ENCODE measurements around the gene PLXNA4. TPM values are rescaled to one million over a fixed set of nuclear protein-coding genes. Genes with fewer than 3 reads are reported as not detected.

The PLXNA4 gene
- total and polyA plus RNA-seq, 9 of the 15 experiments (the other 6 are each of a cell fraction or from before 2014, with no cell fraction given): under 0.01 to 0.09 TPM; not detected in 7

DNA sequence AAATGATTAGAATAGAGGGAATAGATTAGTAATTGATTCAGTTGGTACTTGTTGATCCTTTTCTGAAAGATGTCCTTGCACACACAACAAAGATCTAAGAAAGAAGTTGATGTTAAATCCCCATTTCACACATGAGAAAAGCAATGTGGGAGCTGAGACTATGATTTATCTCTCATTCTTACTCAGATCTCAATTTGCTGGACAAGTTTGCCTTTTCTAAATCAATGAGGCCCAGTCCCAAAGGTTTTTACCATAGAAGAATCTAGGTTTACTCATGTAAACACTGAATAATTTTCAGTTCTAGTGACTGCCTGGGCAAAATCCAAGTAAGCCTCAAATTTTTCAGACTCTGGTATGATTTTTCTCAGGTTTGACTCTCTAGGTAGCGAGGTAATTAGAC is 25.5 kb upstream of the PLXNA4 start (continued):
- TF ChIP-seq, protein P1, sequence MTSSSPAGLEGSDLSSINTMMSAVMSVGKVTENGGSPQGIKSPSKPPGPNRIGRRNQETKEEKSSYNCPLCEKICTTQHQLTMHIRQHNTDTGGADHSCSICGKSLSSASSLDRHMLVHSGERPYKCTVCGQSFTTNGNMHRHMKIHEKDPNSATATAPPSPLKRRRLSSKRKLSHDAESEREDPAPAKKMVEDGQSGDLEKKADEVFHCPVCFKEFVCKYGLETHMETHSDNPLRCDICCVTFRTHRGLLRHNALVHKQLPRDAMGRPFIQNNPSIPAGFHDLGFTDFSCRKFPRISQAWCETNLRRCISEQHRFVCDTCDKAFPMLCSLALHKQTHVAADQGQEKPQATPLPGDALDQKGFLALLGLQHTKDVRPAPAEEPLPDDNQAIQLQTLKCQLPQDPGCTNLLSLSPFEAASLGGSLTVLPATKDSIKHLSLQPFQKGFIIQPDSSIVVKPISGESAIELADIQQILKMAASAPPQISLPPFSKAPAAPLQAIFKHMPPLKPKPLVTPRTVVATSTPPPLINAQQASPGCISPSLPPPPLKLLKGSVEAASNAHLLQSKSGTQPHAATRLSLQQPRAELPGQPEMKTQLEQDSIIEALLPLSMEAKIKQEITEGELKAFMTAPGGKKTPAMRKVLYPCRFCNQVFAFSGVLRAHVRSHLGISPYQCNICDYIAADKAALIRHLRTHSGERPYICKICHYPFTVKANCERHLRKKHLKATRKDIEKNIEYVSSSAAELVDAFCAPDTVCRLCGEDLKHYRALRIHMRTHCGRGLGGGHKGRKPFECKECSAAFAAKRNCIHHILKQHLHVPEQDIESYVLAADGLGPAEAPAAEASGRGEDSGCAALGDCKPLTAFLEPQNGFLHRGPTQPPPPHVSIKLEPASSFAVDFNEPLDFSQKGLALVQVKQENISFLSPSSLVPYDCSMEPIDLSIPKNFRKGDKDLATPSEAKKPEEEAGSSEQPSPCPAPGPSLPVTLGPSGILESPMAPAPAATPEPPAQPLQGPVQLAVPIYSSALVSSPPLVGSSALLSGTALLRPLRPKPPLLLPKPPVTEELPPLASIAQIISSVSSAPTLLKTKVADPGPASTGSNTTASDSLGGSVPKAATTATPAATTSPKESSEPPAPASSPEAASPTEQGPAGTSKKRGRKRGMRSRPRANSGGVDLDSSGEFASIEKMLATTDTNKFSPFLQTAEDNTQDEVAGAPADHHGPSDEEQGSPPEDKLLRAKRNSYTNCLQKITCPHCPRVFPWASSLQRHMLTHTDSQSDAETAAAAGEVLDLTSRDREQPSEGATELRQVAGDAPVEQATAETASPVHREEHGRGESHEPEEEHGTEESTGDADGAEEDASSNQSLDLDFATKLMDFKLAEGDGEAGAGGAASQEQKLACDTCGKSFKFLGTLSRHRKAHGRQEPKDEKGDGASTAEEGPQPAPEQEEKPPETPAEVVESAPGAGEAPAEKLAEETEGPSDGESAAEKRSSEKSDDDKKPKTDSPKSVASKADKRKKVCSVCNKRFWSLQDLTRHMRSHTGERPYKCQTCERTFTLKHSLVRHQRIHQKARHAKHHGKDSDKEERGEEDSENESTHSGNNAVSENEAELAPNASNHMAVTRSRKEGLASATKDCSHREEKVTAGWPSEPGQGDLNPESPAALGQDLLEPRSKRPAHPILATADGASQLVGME (CRISPR knock-in tag; IDR thresholded peaks at IDR 0.05): no peak

DNA sequence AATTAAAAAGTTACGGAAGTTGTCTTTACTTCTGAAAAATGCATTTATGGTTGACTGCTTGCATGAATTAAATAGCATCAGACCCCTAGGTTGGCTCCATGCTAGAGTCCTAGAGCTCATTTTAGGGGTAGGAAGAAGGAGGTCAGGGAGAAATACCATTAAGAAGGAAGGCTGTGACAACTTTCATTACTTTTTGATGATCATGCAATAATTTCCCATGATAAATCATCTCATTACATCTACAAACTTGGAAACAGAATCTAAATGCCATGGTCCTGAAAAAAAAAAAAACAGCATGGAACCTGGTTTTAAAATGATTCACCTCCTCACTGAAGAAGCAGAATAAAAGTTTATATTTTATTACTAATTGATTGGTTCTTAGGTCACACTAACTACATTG is 20.3 kb upstream of the PLXNA4 start:
- ATAC-seq: no peak
- TF ChIP-seq KAT7 (CRISPR knock-in tag; IDR thresholded peaks at IDR 0.05; ENCODE audit: borderline replicate concordance): no peak
- TF ChIP-seq C11orf30 (IDR thresholded peaks at IDR 0.05; ENCODE audit: low read depth): peak; percentile 66
- TF ChIP-seq NFE2 (IDR thresholded peaks at IDR 0.05; ENCODE audit: low read depth): no peak
- TF ChIP-seq STAG1 (CRISPR knock-in tag; IDR thresholded peaks at IDR 0.05; ENCODE audit: borderline replicate concordance): no peak
- TF ChIP-seq MAFK (IDR thresholded peaks at IDR 0.05; ENCODE audit: low read length): peak; percentile 45; the same call in 1 of the 2 replicates
- TF ChIP-seq NFIX (CRISPR knock-in tag; IDR thresholded peaks at IDR 0.05; ENCODE audit: low read depth): no peak
- peak; percentile 66 for TF ChIP-seq MAFF (IDR thresholded peaks at IDR 0.05; ENCODE audit: low read length)
- no peak for TF ChIP-seq SETDB1 (IDR thresholded peaks at IDR 0.05; ENCODE audit: low read length)
- TF ChIP-seq FOXJ2 (tag; IDR thresholded peaks at IDR 0.05): no peak
- no peak for TF ChIP-seq IRF2 (CRISPR knock-in tag; IDR thresholded peaks at IDR 0.05)
- TF ChIP-seq CBFA2T3 (IDR thresholded peaks at IDR 0.05): no peak
- no peak for TF ChIP-seq ZNF764 (CRISPR knock-in tag; IDR thresholded peaks at IDR 0.05; ENCODE audit: low read depth)
- TF ChIP-seq RCOR1 (IDR thresholded peaks at IDR 0.05; ENCODE audit: borderline replicate concordance in 1 of 2, low read depth in 2 of 2, low read length in 2 of 2): no peak
- TF ChIP-seq, protein P2, sequence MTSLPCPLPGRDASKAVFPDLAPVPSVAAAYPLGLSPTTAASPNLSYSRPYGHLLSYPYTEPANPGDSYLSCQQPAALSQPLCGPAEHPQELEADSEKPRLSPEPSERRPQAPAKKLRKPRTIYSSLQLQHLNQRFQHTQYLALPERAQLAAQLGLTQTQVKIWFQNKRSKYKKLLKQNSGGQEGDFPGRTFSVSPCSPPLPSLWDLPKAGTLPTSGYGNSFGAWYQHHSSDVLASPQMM (CRISPR knock-in tag; IDR thresholded peaks at IDR 0.05): no peak
- TF ChIP-seq ZC3H11A (IDR thresholded peaks at IDR 0.05; ENCODE audit: low read depth, low read length): no peak

More for the DNA sequence above, 20.3 kb upstream of the PLXNA4 start:
- WGBS (ENCODE audit: insufficient coverage, low coverage, missing lambda C conversion rate): 0% methylated on average over 1 of the region's 1 CpG
- H3K27me3 ChIP-seq (ENCODE audit: control insufficient read depth in 2 of 2, insufficient read depth in 2 of 2, low read length in 2 of 2): peaks cover 5 to 16% of the 10 kb centered on the region in 2 experiments; a peak in 2 of 5 replicates
- no peak for FAIRE-seq
- H3K4me2 ChIP-seq (ENCODE audit: insufficient read depth, low read length): no peak overlapping the region
- no peaks in the 10 kb centered on the region for H3K9me3 ChIP-seq (replicated peaks; ENCODE audit: control insufficient read depth, insufficient read depth, low read depth, low read length)
- CTCF ChIA-PET (ENCODE audit: low intra/inter-chr PET ratio): no interaction called here
- H3K4me3 ChIP-seq: no peak overlapping the region
- no peaks in the 10 kb centered on the region for H3K36me3 ChIP-seq (ENCODE audit: control insufficient read depth, insufficient read depth, low read length)
- H2AFZ ChIP-seq (ENCODE audit: low read depth, low read length): no peak overlapping the region
- no peak overlapping the region for H3K27ac ChIP-seq (ENCODE audit: extremely low read depth, low read depth, low read length)
- POLR2A ChIA-PET: no interaction called here
- no peaks in the 10 kb centered on the region for H3K9me1 ChIP-seq (ENCODE audit: control insufficient read depth, insufficient read depth, low read length)
- BruUV-seq (replicated peaks): no TSS peak
- no peaks in the 10 kb centered on the region for H3K4me1 ChIP-seq (replicated peaks in 1 of 2; ENCODE audit: control insufficient read depth in 2 of 2, insufficient read depth in 2 of 2, low read length in 2 of 2)
- in situ Hi-C loops (cut with MboI): no loop called here
- no peak overlapping the region for H3K9ac ChIP-seq (ENCODE audit: insufficient read depth in 1 of 2, low read depth in 2 of 2, low read length in 2 of 2)
- DNase-seq (ENCODE audit: extremely low read depth in 1 of 4, low spot score in 3 of 4): no peak
- H3K79me2 ChIP-seq (ENCODE audit: control insufficient read depth, insufficient read depth, low read length): no peaks in the 10 kb centered on the region
- H4K20me1 ChIP-seq (replicated peaks; ENCODE audit: control insufficient read depth, insufficient read depth, low read length): no peaks in the 10 kb centered on the region
- intact Hi-C loops (cut with micrococcal nuclease): no loop called here
